Activated T-cell treated with anti-CD3 and anti-CD28 coated beads for 1 hour (primary cell): ENCODE measurements around the gene UPF3B.
"Not testable (repeated sequence)": the region's sequence is repeated elsewhere in the genome, so short reads cannot be mapped to it uniquely, and the experiment has no call there.

Source experiments
- DNase-seq: peaks from one replicate; pipeline ENCODE4 v3.0.0-alpha.2; 2020; ENCODE audit warnings: low read depth

UPF3B gene

GRCh38 chrX:119852382-119853353 is at the start of gene UPF3B:
Gene UPF3B (minus strand): TSS chrX:119852963. CDS start chrX:119852928, 35 bp downstream.
- DNase-seq, result peak; percentile 87

- no peak for DNase-seq
Measured at GRCh38 chrX:119900976-119901375, 48.2 kb upstream of the UPF3B start.

- no peak for DNase-seq
Measured at GRCh38 chrX:119899125-119899524, 46.4 kb upstream of the UPF3B start.

- no peak for DNase-seq
Measured at GRCh38 chrX:119895843-119896326, 43.1 kb upstream of the UPF3B start, which contains the start of gene AKAP14. Gene AKAP14 (plus strand): TSS chrX:119895893. CDS start chrX:119903224, 7,331 bp downstream.

- DNase-seq, result not testable (repeated sequence)
Measured at GRCh38 chrX:119891961-119892692, 39.4 kb upstream of the UPF3B start.

GRCh38 chrX:119890626-119891025 is 37.9 kb upstream of the UPF3B start:
- not testable (repeated sequence) for DNase-seq

- DNase-seq, result peak; percentile 45
Measured at GRCh38 chrX:119887721-119888425, 35.1 kb upstream of the UPF3B start.

- DNase-seq, result no peak
Measured at GRCh38 chrX:119885554-119886428, 33.0 kb upstream of the UPF3B start.

GRCh38 chrX:119880552-119881437 is 28.0 kb upstream of the UPF3B start:
- DNase-seq, result peak; percentile 1

GRCh38 chrX:119880076-119880475 is 27.3 kb upstream of the UPF3B start:
- DNase-seq, result no peak

GRCh38 chrX:119878740-119879139 is 26.0 kb upstream of the UPF3B start:
- DNase-seq, result no peak

- peak; percentile 68 for DNase-seq
Measured at GRCh38 chrX:119871599-119872395, 19.0 kb upstream of the UPF3B start, which contains the start of the genes NDUFA1 and RNF113A. Gene NDUFA1 (plus strand): TSS chrX:119871832. CDS start chrX:119871912, 80 bp downstream. Gene RNF113A (minus strand): TSS chrX:119871733. CDS start chrX:119871613, 120 bp downstream.

- no peak for DNase-seq
Measured at GRCh38 chrX:119871245-119871598, 18.5 kb upstream of the UPF3B start.

GRCh38 chrX:119870626-119871131 is 17.9 kb upstream of the UPF3B start:
- DNase-seq, result peak; percentile 9

GRCh38 chrX:119853444-119853843 is 681 bp upstream of the UPF3B start:
- DNase-seq, result no peak

GRCh38 chrX:119833905-119834304 is 18.9 kb downstream of the UPF3B start:
- no peak for DNase-seq

GRCh38 chrX:119828446-119828845 is 24.3 kb downstream of the UPF3B start:
- DNase-seq, result no peak

GRCh38 chrX:119826399-119826959 is 26.3 kb downstream of the UPF3B start:
- DNase-seq, result no peak
